GM23338 (cell line): ENCODE results near the gene NPEPL1. TPM values are rescaled to one million over a fixed set of nuclear protein-coding genes. Genes with fewer than 3 reads are reported as not detected.

Experiments used
- ATAC-seq: fragments of 200-7000 bp; cut with Tn5 transposase; 3 replicates; pipeline ENCODE4 v1.9.1; 2020
- DNase-seq: peaks from one replicate; pipeline ENCODE4 v3.0.0-alpha.2; 2015; ENCODE audit warnings: low spot score
- H2AFZ ChIP-seq: fragments of 200-600 bp; sonication (generic); 2 replicates; pipeline ENCODE4 v1.8.0; 2016; ENCODE audit warnings: antibody characterized with exemption, mild to moderate bottlenecking, moderate library complexity
- H3F3A ChIP-seq: fragments of 200-600 bp; sonication (generic); replicated peaks from 2 replicates; pipeline ENCODE4 v1.8.0; 2017; ENCODE audit warnings: antibody characterized with exemption, mixed run types, low read depth
- H3K27ac ChIP-seq: fragments of 200-600 bp; sonication (generic); 2 replicates; pipeline ENCODE4 v1.6.1; 2016; ENCODE audit warnings: low read depth
- H3K27me3 ChIP-seq: fragments of 200-600 bp; sonication (generic); 2 replicates; pipeline ENCODE4 v1.8.0; 2016; ENCODE audit warnings: mild to moderate bottlenecking, mixed run types, moderate library complexity; ENCODE audit not compliant: insufficient read depth
- H3K36me3 ChIP-seq: fragments of 200-600 bp; sonication (generic); 2 replicates; pipeline ENCODE4 v1.8.0; 2016; ENCODE audit warnings: mild to moderate bottlenecking; ENCODE audit not compliant: insufficient read depth
- H3K4me1 ChIP-seq: fragments of 200-600 bp; sonication (generic); 2 replicates; pipeline ENCODE4 v1.8.0; 2016; ENCODE audit warnings: mild to moderate bottlenecking, moderate library complexity; ENCODE audit not compliant: insufficient read depth
- H3K4me2 ChIP-seq: fragments of 200-600 bp; sonication (generic); 2 replicates; pipeline ENCODE4 v1.7.1; 2017; ENCODE audit warnings: mixed run types
- H3K4me3 ChIP-seq: fragments of 200-600 bp; sonication (generic); 2 replicates; pipeline ENCODE4 v1.6.1; 2016; ENCODE audit warnings: mixed run types
- H3K79me2 ChIP-seq: fragments of 200-600 bp; sonication (generic); replicated peaks from 2 replicates; pipeline ENCODE4 v1.8.0; 2017; ENCODE audit warnings: mild to moderate bottlenecking; ENCODE audit not compliant: insufficient read depth
- H3K9me2 ChIP-seq: fragments of 200-600 bp; sonication (generic); 2 replicates; pipeline ENCODE4 v1.8.0; 2017; ENCODE audit not compliant: insufficient read depth
- H4K20me1 ChIP-seq: fragments of 200-600 bp; sonication (generic); replicated peaks from 2 replicates; pipeline ENCODE4 v1.8.0; 2017; ENCODE audit warnings: mild to moderate bottlenecking; ENCODE audit not compliant: insufficient read depth
- H3K27ac Mint-ChIP-seq: 2 replicates; pipeline ENCODE4 v1.8.0; 2020; ENCODE audit warnings: inconsistent platforms, mild to moderate bottlenecking, moderate library complexity, mixed read lengths
- H3K27me3 Mint-ChIP-seq: 3 replicates; pipeline ENCODE4 v1.8.0; 2022; ENCODE audit warnings: low read depth, mild to moderate bottlenecking, moderate library complexity, mixed read lengths, inconsistent platforms; ENCODE audit not compliant: insufficient read depth, poor library complexity
- H3K36me3 Mint-ChIP-seq: 3 replicates; pipeline ENCODE4 v1.8.0; 2021; ENCODE audit warnings: low read depth, mild to moderate bottlenecking, inconsistent platforms, moderate library complexity, mixed read lengths
- H3K4me1 Mint-ChIP-seq: 3 replicates; pipeline ENCODE4 v1.8.0; 2020; ENCODE audit warnings: mild to moderate bottlenecking, inconsistent platforms, mixed read lengths
- H3K4me3 Mint-ChIP-seq: 3 replicates; pipeline ENCODE4 v1.8.0; 2021; ENCODE audit warnings: moderate library complexity, mild to moderate bottlenecking, inconsistent platforms, mixed read lengths
- H3K9me3 Mint-ChIP-seq: 3 replicates; pipeline ENCODE4 v1.8.0; 2020; ENCODE audit warnings: moderate library complexity, mild to moderate bottlenecking, inconsistent platforms, mixed read lengths
- CREB1 ChIP-seq: fragments of 250-450 bp; sonication (Bioruptor Pico); IDR thresholded peaks from 2 replicates; pipeline ENCODE4 v1.5.0; 2020; ENCODE audit warnings: low read depth, mild to moderate bottlenecking, moderate library complexity
- NANOG ChIP-seq: IDR thresholded peaks from 2 replicates; pipeline ENCODE4 v1.6.1; 2016; ENCODE audit warnings: antibody characterized with exemption, borderline replicate concordance
- POLR2AphosphoS5 ChIP-seq: IDR thresholded peaks from 2 replicates; pipeline ENCODE4 v1.6.1; 2016; ENCODE audit warnings: antibody characterized with exemption, low read depth
- ZNF114 ChIP-seq: fragments of 250-450 bp; sonication (Bioruptor Pico); IDR thresholded peaks from 2 replicates; pipeline ENCODE4 v1.5.0; 2020; ENCODE audit warnings: mild to moderate bottlenecking, moderate library complexity
- ZNF331 ChIP-seq: fragments of 250-450 bp; sonication (Bioruptor Pico); IDR thresholded peaks from 2 replicates; pipeline ENCODE4 v1.5.0; 2020; ENCODE audit warnings: low read depth, mild to moderate bottlenecking, moderate library complexity
- polyA plus RNA-seq: library from polyadenylated mRNA; unstranded; fragments of >200 nt; fragmentation: Nextera tagmentation; extraction: Ambion mirVana; gene quantifications from 2 replicates; pipeline ENCODE4 v1.2.1, GENCODE V29; 2016
- total RNA-seq: library from RNA; depleted of rRNA; stranded (reverse); fragments of >200 nt; shearing (Covaris generic); gene quantifications from 2 replicates; pipeline ENCODE4 v1.2.3, GENCODE V29; 2014
- TF ChIP-seq, protein P1 (sequence below), 2 experiments: fragments of 200-600 bp in 1 of 2; sonication (generic) in 1 of 2; conservative IDR thresholded peaks; 2 replicates each; pipeline versions ENCODE4 v1.5.1 to v1.6.1; 2016 to 2017; ENCODE audit warnings: antibody characterized with exemption in 2 of 2, low read depth in 2 of 2, mild to moderate bottlenecking in 2 of 2, moderate library complexity in 1 of 2
- TF ChIP-seq, protein P2 (sequence below): fragments of 250-450 bp; sonication (Bioruptor Pico); IDR thresholded peaks from 2 replicates; pipeline ENCODE4 v1.5.0; 2020; ENCODE audit warnings: mild to moderate bottlenecking, moderate library complexity
- TF ChIP-seq, protein P3 (sequence below): IDR thresholded peaks from one replicate; pipeline ENCODE4 v1.6.1; 2018; ENCODE audit warnings: antibody characterized with exemption; ENCODE audit not compliant: unreplicated experiment

Gene NPEPL1
- total and polyA plus RNA-seq, 2 experiments from 2014 or later = 23.5 to 30.0 TPM

DNA sequence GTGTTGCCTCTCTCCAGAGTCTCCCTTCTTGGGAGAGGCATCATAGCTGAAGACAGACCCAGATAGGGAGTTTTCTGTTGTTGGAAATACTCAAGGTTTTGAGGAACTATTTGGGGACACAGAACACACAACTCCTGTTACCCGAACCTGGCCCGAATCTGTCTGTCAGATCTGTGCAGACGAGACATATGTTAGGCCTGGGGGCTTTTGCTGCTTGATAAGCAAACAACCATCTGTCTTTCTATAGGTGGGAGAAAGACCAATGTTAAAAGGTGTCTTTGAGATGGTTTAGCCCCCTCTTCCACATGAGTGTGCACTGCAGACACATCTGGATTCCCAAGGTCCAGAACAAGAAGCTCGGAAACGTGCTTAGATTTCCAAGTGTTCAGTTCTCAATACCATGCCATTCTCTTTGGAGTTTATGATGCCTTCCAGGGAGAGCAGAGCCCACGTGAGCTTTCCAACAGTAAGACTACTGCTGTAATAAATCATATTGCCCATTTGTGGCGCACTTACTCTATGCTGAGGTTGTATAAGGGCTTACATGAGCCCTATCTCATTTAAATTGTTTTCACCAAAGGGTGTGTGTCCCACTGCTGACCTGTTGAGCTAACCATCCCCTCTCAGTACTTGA, 45.3 kb upstream of the NPEPL1 start:
- Histone ChIP-seq H3K4me2 (no peak overlapping the region), H3K36me3 (no peaks in the 10 kb centered on the region), H3K4me1 (peaks cover 12% of the 10 kb centered on the region), H3K79me2 (peaks cover 9% of the 10 kb centered on the region; the same call in 1 of the 2 replicates), H3K4me3 (no peak overlapping the region), H3F3A (no peaks in the 10 kb centered on the region), H2AFZ (peak overlapping the region; percentile 3; the same call in 1 of the 2 replicates), H3K27ac (no peak overlapping the region), H3K27me3 (peaks cover 13% of the 10 kb centered on the region), H4K20me1 (no peaks in the 10 kb centered on the region), H3K9me2 (no peaks in the 10 kb centered on the region)
- peaks cover 4% of the 10 kb centered on the region; the same call in 2 of the 3 replicates for H3K36me3 Mint-ChIP-seq
- TF ChIP-seq NANOG (no peak), POLR2AphosphoS5 (no peak)
- TF ChIP-seq, protein P1, sequence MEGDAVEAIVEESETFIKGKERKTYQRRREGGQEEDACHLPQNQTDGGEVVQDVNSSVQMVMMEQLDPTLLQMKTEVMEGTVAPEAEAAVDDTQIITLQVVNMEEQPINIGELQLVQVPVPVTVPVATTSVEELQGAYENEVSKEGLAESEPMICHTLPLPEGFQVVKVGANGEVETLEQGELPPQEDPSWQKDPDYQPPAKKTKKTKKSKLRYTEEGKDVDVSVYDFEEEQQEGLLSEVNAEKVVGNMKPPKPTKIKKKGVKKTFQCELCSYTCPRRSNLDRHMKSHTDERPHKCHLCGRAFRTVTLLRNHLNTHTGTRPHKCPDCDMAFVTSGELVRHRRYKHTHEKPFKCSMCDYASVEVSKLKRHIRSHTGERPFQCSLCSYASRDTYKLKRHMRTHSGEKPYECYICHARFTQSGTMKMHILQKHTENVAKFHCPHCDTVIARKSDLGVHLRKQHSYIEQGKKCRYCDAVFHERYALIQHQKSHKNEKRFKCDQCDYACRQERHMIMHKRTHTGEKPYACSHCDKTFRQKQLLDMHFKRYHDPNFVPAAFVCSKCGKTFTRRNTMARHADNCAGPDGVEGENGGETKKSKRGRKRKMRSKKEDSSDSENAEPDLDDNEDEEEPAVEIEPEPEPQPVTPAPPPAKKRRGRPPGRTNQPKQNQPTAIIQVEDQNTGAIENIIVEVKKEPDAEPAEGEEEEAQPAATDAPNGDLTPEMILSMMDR (conservative IDR thresholded peaks at IDR 0.05; ENCODE audit: low read depth in 2 of 2) = peak; percentile 28 to 39; a peak in 3 of 4 replicates
- no peak overlapping the region for H3K27ac Mint-ChIP-seq
- no peak overlapping the region for H3K4me3 Mint-ChIP-seq
- peaks cover 3% of the 10 kb centered on the region; the same call in 2 of the 3 replicates for H3K9me3 Mint-ChIP-seq
- H3K4me1 Mint-ChIP-seq = peaks cover 15% of the 10 kb centered on the region
- peaks cover 16% of the 10 kb centered on the region for H3K27me3 Mint-ChIP-seq
- DNase-seq (no peak), ATAC-seq (no peak)

DNA sequence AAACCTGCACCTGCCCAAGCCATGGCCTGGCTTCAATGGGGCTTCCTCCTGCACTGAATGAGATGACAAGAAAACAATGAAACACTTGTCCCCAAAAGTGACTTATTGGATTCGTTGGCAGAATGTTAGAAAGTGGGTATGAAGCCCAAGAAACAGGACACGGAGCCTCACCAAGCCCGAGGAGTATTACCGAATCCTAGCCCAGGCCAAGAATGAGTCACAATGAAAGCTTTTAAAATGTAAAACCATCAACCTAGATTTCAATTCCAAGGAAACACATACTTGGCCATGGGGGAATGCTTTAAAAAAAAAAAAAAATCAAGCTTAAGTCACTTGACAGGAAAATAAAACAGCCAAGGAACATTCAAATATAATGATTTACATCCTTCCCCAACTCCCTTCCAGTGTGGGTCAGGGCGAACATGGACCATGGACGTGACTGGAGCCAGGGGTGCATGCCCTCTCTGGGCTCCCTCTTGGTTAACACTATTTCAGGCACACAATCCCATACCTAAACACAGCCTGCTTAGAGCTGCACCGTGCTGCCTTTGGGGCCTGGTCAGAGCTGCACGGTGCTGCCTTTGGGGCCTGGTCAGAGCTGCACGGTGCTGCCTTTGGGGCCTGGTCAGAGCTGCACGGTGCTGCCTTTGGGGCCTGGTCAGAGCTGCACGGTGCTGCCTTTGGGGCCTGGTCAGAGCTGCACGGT, 44.7 kb upstream of the NPEPL1 start:
- H2AFZ ChIP-seq = peak overlapping the region; percentile 3; the same call in 1 of the 2 replicates
- Mint-ChIP-seq H3K4me3 (no peak overlapping the region), H3K27me3 (peaks cover 16% of the 10 kb centered on the region), H3K9me3 (peaks cover 3% of the 10 kb centered on the region; the same call in 2 of the 3 replicates), H3K4me1 (peaks cover 17% of the 10 kb centered on the region), H3K27ac (no peak overlapping the region), H3K36me3 (peaks cover 3% of the 10 kb centered on the region; the same call in 2 of the 3 replicates)
- H3K4me1 ChIP-seq = peaks cover 13% of the 10 kb centered on the region
- no peak overlapping the region for H3K4me3 ChIP-seq
- H3K79me2 ChIP-seq = peaks cover 12% of the 10 kb centered on the region
- peaks cover 13% of the 10 kb centered on the region for H3K27me3 ChIP-seq
- DNase-seq = no peak
- H3K36me3 ChIP-seq = no peaks in the 10 kb centered on the region
- no peak overlapping the region for H3K4me2 ChIP-seq
- no peak for ATAC-seq
- no peaks in the 10 kb centered on the region for H4K20me1 ChIP-seq
- H3F3A ChIP-seq = no peaks in the 10 kb centered on the region
- H3K27ac ChIP-seq = no peak overlapping the region
- H3K9me2 ChIP-seq = no peaks in the 10 kb centered on the region
- no peak for TF ChIP-seq NANOG
- no peak for TF ChIP-seq ZNF114 (CRISPR knock-in tag)
- no peak for TF ChIP-seq CREB1 (CRISPR knock-in tag)
- TF ChIP-seq, protein P2, sequence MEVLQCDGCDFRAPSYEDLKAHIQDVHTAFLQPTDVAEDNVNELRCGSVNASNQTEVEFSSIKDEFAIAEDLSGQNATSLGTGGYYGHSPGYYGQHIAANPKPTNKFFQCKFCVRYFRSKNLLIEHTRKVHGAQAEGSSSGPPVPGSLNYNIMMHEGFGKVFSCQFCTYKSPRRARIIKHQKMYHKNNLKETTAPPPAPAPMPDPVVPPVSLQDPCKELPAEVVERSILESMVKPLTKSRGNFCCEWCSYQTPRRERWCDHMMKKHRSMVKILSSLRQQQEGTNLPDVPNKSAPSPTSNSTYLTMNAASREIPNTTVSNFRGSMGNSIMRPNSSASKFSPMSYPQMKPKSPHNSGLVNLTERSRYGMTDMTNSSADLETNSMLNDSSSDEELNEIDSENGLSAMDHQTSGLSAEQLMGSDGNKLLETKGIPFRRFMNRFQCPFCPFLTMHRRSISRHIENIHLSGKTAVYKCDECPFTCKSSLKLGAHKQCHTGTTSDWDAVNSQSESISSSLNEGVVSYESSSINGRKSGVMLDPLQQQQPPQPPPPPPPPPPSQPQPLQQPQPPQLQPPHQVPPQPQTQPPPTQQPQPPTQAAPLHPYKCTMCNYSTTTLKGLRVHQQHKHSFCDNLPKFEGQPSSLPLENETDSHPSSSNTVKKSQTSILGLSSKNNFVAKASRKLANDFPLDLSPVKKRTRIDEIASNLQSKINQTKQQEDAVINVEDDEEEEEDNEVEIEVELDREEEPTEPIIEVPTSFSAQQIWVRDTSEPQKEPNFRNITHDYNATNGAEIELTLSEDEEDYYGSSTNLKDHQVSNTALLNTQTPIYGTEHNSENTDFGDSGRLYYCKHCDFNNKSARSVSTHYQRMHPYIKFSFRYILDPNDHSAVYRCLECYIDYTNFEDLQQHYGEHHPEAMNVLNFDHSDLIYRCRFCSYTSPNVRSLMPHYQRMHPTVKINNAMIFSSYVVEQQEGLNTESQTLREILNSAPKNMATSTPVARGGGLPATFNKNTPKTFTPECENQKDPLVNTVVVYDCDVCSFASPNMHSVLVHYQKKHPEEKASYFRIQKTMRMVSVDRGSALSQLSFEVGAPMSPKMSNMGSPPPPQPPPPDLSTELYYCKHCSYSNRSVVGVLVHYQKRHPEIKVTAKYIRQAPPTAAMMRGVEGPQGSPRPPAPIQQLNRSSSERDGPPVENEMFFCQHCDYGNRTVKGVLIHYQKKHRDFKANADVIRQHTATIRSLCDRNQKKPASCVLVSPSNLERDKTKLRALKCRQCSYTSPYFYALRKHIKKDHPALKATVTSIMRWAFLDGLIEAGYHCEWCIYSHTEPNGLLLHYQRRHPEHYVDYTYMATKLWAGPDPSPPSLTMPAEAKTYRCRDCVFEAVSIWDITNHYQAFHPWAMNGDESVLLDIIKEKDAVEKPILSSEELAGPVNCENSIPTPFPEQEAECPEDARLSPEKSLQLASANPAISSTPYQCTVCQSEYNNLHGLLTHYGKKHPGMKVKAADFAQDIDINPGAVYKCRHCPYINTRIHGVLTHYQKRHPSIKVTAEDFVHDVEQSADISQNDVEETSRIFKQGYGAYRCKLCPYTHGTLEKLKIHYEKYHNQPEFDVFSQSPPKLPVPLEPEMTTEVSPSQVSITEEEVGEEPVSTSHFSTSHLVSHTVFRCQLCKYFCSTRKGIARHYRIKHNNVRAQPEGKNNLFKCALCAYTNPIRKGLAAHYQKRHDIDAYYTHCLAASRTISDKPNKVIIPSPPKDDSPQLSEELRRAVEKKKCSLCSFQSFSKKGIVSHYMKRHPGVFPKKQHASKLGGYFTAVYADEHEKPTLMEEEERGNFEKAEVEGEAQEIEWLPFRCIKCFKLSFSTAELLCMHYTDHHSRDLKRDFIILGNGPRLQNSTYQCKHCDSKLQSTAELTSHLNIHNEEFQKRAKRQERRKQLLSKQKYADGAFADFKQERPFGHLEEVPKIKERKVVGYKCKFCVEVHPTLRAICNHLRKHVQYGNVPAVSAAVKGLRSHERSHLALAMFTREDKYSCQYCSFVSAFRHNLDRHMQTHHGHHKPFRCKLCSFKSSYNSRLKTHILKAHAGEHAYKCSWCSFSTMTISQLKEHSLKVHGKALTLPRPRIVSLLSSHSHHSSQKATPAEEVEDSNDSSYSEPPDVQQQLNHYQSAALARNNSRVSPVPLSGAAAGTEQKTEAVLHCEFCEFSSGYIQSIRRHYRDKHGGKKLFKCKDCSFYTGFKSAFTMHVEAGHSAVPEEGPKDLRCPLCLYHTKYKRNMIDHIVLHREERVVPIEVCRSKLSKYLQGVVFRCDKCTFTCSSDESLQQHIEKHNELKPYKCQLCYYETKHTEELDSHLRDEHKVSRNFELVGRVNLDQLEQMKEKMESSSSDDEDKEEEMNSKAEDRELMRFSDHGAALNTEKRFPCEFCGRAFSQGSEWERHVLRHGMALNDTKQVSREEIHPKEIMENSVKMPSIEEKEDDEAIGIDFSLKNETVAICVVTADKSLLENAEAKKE (CRISPR knock-in tag) = no peak
- TF ChIP-seq ZNF331 (CRISPR knock-in tag) = no peak
- TF ChIP-seq, protein P3, sequence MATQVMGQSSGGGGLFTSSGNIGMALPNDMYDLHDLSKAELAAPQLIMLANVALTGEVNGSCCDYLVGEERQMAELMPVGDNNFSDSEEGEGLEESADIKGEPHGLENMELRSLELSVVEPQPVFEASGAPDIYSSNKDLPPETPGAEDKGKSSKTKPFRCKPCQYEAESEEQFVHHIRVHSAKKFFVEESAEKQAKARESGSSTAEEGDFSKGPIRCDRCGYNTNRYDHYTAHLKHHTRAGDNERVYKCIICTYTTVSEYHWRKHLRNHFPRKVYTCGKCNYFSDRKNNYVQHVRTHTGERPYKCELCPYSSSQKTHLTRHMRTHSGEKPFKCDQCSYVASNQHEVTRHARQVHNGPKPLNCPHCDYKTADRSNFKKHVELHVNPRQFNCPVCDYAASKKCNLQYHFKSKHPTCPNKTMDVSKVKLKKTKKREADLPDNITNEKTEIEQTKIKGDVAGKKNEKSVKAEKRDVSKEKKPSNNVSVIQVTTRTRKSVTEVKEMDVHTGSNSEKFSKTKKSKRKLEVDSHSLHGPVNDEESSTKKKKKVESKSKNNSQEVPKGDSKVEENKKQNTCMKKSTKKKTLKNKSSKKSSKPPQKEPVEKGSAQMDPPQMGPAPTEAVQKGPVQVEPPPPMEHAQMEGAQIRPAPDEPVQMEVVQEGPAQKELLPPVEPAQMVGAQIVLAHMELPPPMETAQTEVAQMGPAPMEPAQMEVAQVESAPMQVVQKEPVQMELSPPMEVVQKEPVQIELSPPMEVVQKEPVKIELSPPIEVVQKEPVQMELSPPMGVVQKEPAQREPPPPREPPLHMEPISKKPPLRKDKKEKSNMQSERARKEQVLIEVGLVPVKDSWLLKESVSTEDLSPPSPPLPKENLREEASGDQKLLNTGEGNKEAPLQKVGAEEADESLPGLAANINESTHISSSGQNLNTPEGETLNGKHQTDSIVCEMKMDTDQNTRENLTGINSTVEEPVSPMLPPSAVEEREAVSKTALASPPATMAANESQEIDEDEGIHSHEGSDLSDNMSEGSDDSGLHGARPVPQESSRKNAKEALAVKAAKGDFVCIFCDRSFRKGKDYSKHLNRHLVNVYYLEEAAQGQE = no peak
